RWPE2 (cell line): Measurements from ENCODE around the gene NEUROG3.
"Not testable (repeated sequence)": the region's sequence is repeated elsewhere in the genome, so short reads cannot be mapped to it uniquely, and the experiment has no call there.

Experiments
- ATAC-seq: fragments of 200-7000 bp; cut with Tn5 transposase; 3 replicates; pipeline ENCODE4 v1.9.1; 2021; ENCODE audit warnings: low read depth
- DNase-seq: peaks from one replicate; pipeline ENCODE4 v3.0.0-alpha.2; 2020; ENCODE audit warnings: low spot score
- H3K27ac ChIP-seq: fragments of 450-650 bp; 2 replicates; pipeline ENCODE4 v1.5.1; 2017; ENCODE audit warnings: mild to moderate bottlenecking; ENCODE audit not compliant: poor library complexity, severe bottlenecking
- H3K27me3 ChIP-seq: fragments of 250-450 bp; sonication (Bioruptor Pico); 2 replicates; pipeline ENCODE4 v1.5.1; 2021; ENCODE audit warnings: mild to moderate bottlenecking, moderate library complexity; ENCODE audit not compliant: insufficient read depth, poor library complexity, severe bottlenecking
- H3K36me3 ChIP-seq: fragments of 250-450 bp; sonication (Bioruptor Pico); 2 replicates; pipeline ENCODE4 v1.5.1; 2020; ENCODE audit warnings: low read depth, mild to moderate bottlenecking, moderate library complexity
- H3K4me1 ChIP-seq: fragments of 250-450 bp; sonication (Bioruptor Pico); 2 replicates; pipeline ENCODE4 v1.5.1; 2021; ENCODE audit warnings: mild to moderate bottlenecking, moderate library complexity; ENCODE audit not compliant: insufficient read depth, poor library complexity, severe bottlenecking
- H3K4me3 ChIP-seq: fragments of 250-450 bp; sonication (Bioruptor Pico); 2 replicates; pipeline ENCODE4 v1.5.1; 2021; ENCODE audit warnings: mild to moderate bottlenecking, moderate library complexity; ENCODE audit not compliant: severe bottlenecking
- H3K9me3 ChIP-seq: fragments of 250-450 bp; sonication (Bioruptor Pico); 2 replicates; pipeline ENCODE4 v1.5.1; 2021; ENCODE audit warnings: mild to moderate bottlenecking, moderate library complexity; ENCODE audit not compliant: severe bottlenecking
- TF ChIP-seq, protein P1 (sequence below): fragments of 450-650 bp; IDR thresholded peaks from one replicate; pipeline ENCODE4 v1.5.1; 2017; ENCODE audit warnings: mild to moderate bottlenecking, moderate library complexity; ENCODE audit not compliant: poor library complexity, severe bottlenecking

Gene NEUROG3

DNA sequence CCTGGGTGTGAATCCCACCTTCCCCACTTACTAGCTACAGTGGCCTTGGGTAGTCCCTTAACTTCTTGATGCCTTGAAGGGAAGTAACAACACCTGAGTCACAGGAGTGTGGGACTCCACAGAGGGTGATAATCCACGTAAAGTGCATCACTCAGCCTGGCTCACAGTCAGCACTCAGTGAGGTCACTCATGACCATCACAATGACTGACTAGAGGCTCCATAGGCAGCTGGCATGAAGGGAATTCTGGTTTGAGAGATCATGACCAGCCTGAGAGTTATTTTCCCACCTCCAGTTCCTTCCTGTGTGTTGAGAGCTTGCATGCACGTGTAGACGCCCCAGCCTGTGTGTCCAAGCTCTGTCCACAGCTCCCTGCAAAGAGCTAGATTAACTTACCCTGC lies 34.8 kb downstream of the NEUROG3 start:
- no peaks in the 10 kb centered on the region for H3K36me3 ChIP-seq
- H3K27ac ChIP-seq: no peak overlapping the region
- no peaks in the 10 kb centered on the region for H3K4me1 ChIP-seq
- no peaks in the 10 kb centered on the region for H3K9me3 ChIP-seq
- TF ChIP-seq, protein P1, sequence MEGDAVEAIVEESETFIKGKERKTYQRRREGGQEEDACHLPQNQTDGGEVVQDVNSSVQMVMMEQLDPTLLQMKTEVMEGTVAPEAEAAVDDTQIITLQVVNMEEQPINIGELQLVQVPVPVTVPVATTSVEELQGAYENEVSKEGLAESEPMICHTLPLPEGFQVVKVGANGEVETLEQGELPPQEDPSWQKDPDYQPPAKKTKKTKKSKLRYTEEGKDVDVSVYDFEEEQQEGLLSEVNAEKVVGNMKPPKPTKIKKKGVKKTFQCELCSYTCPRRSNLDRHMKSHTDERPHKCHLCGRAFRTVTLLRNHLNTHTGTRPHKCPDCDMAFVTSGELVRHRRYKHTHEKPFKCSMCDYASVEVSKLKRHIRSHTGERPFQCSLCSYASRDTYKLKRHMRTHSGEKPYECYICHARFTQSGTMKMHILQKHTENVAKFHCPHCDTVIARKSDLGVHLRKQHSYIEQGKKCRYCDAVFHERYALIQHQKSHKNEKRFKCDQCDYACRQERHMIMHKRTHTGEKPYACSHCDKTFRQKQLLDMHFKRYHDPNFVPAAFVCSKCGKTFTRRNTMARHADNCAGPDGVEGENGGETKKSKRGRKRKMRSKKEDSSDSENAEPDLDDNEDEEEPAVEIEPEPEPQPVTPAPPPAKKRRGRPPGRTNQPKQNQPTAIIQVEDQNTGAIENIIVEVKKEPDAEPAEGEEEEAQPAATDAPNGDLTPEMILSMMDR: no peak
- ATAC-seq (no peak), DNase-seq (no peak)
- H3K4me3 ChIP-seq: no peak overlapping the region
- H3K27me3 ChIP-seq: no peaks in the 10 kb centered on the region

DNA sequence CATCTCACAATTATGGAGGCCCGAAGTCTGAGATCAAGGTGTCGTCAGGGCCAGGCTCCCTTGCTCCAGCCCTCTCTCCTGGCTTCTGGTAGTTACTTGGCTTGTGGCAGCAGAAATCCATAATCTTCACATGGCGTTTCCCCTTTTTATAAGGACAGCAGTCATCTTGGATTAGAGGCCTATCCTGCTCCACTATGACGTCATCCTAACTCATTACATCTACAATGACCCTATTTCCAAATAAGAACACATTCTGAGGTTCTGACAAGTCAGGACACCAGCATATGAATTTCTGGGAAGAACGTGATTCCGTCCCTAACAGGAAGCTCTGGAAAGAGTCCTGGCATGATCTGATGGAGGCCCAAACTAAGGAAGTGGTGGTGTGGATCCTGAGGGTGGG lies 35.8 kb downstream of the NEUROG3 start:
- no peak overlapping the region for H3K27ac ChIP-seq
- H3K27me3 ChIP-seq: no peaks in the 10 kb centered on the region
- H3K36me3 ChIP-seq: no peaks in the 10 kb centered on the region
- H3K4me1 ChIP-seq: no peaks in the 10 kb centered on the region
- no peak overlapping the region for H3K4me3 ChIP-seq
- TF ChIP-seq, protein P1: no peak
- ATAC-seq (no peak), DNase-seq (no peak)
- H3K9me3 ChIP-seq: no peaks in the 10 kb centered on the region

DNA sequence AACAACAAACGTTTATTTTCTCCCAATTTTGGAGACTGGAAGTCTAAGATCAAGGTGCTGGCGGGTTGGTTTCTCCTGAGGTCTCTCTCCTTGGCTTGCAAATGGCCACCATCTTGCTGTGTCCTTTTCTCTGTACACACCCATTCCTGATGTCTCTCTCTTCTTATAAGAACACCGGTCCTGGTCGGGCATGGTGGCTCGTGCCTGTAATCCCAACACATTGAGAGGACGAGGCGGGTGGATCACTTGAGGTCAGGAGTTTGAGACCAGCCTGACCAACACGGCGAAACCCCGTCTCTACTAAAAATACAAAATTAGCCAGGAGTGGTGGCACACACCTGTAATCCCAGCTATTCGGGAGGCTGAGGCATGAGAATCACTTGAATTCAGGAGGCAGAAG lies 36.7 kb downstream of the NEUROG3 start:
- H3K27me3 ChIP-seq, H3K4me1 ChIP-seq, H3K27ac ChIP-seq, ATAC-seq, DNase-seq, H3K4me3 ChIP-seq, H3K9me3 ChIP-seq, H3K36me3 ChIP-seq: not testable (repeated sequence)

DNA sequence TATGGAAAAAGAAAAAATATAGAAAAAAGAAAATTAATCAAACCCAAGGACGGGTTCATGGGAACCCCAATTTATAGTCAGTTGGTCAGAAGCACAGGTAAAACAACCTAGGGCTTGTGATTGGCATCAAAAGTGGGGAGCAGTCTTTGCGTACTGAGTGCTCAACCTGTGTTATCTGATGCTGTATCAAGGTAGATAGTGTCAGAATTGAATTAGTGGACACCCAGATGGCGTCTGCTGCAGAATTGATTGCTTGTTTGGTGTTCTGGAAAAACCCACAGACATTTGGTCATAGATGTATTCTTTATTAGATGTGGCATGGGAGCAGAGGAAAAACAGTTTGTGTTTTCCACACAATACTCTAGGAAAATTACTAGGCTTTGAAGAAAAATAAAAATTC lies 39.6 kb downstream of the NEUROG3 start:
- Histone ChIP-seq H3K36me3 (no peaks in the 10 kb centered on the region), H3K4me1 (no peaks in the 10 kb centered on the region), H3K9me3 (no peaks in the 10 kb centered on the region), H3K4me3 (no peak overlapping the region), H3K27ac (no peak overlapping the region), H3K27me3 (no peaks in the 10 kb centered on the region)
- TF ChIP-seq, protein P1: no peak
- ATAC-seq: no peak
- no peak for DNase-seq

DNA sequence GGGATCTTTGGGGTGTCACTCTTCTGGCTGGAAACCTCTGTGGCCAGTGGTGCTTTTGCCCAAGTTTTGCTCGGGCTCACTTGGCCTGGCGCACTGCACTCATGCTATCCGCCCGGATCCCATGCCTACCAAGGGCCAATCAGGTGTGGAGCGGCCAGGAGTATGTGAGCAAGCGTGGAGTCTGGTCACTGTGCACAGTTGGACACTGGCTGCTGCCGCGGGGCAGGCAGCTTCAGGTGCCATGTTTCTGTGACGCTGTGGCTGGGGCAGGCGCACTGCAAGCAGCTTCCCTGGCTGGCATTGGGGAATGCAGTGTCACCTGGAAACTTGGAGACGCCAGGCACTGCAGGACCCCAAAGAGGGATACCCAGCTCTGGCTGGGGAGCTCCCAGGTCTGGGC lies 45.3 kb downstream of the NEUROG3 start:
- Histone ChIP-seq H3K27me3 (no peaks in the 10 kb centered on the region), H3K9me3 (no peaks in the 10 kb centered on the region), H3K27ac (no peak overlapping the region), H3K4me1 (no peaks in the 10 kb centered on the region), H3K36me3 (no peaks in the 10 kb centered on the region), H3K4me3 (no peak overlapping the region)
- TF ChIP-seq, protein P1: no peak
- DNase-seq: no peak
- no peak for ATAC-seq
